Stimulated activated CD4-positive, alpha-beta T cell treated with anti-CD3 and anti-CD28 coated beads, Interleukin-2, amount 100 ng/mL, for 24 hours (primary cell): ENCODE results near the gene PPP1R16B.
"Not testable (repeated sequence)": the region's sequence is repeated elsewhere in the genome, so short reads cannot be mapped to it uniquely, and the experiment has no call there.

Experiments used
- DNase-seq, 2 donors: peaks; one replicate each; pipeline ENCODE4 v3.0.0-alpha.2; 2020

The PPP1R16B gene

DNA sequence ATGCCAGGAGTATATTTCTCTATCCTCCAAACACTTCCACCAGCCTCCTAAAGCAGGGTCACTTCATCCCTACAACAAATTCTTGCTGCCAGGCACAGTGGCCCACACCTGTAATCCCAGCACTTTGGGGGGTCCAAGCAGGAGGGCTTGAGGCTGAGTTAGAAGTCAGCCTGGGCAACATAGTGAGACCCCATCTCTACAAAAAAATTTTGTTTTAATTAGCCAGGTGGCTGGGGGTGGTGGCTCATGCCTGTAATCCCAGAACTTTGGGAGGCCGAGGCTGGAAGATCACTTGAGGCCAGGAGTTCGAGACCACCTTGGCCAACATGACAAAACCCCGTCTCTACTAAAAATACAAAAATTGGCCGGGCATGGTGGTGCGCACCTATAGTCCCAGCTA lies 11.4 kb upstream of the PPP1R16B start:
- DNase-seq, result not testable (repeated sequence)

DNA sequence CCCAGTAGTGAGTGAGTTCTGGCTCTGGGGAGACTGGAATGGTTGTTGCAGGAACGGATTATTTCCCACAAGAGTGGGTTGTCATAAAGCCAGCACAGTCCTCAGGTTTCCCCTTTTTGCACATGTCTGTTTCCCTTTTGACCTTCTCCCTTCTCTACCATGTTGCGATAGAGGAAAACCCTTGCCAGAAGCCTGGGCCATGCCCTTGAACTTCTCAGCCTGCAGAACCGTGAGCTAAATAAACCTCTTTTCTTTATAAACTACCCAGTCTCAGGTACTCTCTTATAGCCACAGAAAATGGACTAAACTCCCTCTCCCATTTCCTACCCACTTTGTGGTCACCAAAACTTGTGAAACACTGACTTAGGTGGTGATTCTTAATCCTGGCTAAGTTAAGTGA lies 7.2 kb upstream of the PPP1R16B start:
- DNase-seq, result no peak

DNA sequence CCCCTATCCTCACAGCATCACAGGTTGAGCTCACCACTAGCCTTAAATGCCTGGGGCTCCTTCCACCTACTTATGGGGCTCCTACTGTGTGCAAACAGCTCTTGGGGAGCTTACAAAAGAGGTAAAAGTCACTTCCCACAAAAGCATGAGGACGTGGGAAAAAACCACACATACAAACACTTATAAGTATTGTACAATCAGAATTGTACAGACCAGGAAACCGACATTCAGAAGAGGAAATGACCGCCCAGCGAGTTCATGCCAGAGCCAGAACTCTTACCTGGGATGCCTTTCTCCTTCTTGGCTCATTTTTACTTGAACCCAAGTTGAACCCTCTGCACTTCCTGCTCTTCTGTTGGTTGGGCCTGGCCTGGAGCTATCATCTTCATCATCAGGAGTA lies 6.3 kb upstream of the PPP1R16B start:
- no peak for DNase-seq

DNA sequence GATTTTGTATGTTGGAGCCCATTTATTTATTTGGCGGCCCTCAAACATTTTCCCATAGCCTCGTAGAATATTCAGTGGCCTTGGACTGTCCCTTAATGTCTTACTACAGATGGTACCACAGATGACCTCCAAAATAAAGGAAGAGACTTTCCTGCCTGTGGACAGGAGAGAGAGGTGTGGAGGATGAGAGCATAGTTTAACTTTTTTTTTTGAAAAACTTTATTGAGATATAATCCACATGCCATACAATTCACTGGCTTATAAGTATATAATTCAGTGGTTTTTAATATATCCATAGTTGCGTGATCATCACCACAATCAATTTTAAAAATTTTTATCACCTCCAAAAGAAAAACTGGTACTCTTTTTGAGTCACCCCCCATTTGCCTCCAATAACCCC lies 4.6 kb upstream of the PPP1R16B start:
- no peak for DNase-seq

DNA sequence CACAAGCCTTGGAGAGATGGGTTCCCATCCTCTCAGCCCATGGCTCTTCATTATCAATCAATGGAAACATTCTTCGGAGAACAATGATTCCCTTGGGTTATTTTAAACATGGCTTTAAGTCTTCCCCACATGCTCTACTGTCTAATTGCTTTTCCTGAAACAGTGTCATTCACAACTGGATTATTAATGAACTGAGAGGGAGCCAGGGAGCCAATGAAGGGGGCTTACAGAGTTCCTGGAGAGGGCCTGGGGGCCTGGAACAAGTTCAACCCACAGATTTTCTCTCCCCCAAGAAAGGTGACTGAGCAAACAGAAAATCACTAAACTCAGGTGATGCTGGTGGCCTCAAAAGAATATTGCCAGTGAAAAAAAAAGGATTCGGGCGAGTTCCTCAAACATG lies 1.3 kb upstream of the PPP1R16B start:
- no peak for DNase-seq

DNA sequence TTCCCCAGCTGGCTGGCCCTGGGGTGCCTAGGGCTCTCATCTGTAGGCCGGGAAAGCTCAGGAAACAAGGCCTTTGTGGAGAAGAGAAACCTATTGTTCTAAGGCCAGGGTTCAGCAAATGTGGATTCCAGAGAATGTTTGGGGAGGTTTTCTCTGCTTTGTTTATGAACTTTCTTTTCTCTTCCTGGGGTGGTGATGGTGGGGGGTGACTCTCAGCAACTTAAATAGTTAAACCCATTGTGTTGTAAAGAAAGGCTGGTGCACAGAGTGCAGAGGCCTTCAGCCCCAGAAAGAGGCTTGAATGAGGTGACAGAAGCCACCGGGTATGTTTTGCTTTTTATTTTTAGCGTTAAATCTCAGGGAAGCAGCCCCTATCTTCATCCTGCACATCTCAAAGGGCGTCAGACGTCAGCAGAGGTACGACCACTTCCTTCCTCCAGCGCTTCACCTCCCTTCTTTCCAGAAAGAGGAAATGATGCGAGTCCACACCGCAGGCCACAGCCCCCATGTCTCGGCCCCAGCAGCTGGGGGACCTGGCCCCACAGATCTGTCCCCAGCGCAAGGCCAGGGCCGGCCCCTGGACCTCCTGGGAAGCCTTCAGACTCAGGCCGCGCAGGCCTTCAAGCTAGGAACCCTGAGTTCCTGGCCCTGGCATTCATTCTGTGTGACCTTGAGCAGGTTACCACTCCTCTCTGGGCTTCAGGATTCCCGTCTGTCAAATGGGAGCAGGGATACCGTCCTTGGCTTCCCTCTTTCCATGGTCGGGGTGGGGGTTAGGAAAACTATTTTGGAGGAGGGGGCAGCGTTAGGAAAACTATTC lies 605 bp upstream of the PPP1R16B start:
- peak; percentile 59 to 67 for DNase-seq

DNA sequence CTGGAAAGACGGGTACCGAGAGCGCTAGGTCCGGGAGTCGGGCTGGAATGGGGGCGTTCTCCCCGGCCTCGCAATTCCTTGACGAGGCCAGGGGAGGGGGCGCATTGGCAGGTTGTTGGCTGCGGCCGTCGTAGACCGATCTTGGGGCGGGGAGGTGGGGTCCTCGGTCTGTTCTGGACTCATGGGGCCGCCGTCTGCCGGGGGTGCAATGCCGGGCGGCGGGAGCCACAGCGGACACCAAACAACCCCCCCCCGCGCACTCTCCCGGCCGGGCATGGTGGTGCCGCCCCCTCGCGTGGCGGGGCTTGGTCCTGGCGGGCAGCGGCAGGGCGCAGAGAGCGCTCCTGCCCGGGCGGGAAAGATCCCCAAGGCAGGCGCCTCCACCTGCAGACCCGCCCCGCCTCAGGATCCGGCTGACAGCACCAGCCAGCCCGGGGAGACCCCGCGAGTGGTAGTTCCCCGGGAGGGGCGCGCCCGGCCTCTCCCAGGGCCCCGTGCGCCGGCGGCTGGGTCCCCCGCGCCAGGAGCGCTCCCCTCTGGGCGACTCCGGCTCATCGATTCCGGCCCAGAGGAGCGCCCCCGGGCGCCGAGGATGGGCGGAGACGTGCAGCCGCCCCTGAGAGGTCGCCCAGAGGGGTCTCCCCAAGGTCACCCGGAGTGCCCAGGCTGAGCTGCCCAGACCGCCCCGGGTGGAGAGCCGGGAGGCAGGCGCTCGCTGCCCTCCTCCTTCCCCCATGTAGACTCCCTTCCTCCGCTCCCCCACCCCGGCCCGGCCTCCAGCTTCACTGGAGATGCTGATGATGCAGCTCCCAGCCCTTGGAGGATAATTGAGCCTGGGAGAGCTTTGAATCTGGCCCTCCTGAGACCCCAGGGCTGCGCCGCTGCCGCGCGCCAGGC lies 709 bp downstream of the PPP1R16B start:
- peak; percentile 46 to 58 for DNase-seq

DNA sequence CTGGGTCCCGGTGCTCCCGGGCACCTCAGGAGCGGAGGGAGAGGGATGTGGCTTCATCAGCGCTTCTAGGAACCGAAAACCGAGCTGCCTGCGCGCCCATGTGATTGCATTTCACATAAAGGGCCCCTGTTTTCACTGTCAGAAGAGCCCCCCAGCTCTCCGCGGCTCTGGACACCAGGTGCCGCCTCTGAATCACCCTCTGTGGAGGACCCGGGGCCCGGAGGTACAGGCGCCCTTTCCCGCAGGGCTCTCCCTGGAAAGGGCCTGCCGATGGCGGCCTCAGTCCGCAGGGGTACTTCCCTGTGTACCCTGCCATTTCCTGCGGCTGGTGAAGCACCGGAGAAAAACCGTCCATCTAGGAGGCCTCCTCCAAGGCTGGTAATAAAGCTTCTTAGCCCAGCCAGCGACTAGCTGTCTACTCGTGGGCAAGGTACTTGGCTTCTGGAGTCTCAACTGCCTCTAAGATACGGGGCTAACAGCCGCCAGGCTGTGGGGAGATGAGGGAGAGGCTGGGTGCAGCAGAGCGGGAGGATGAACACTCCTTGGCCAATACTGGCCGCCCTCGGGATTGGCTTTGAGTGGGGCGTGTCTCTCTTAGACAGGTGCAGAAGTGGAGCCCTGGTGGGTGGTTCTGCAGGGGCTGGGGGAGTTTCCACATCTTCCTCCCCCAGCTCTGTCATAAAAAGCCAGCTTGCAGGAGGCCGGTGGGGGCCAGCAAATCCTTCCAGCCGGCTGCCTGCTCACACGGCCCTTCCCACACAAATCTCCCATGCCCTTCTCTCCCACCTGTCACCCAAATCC lies 1.6 kb downstream of the PPP1R16B start:
- peak; percentile 38 to 52 for DNase-seq

DNA sequence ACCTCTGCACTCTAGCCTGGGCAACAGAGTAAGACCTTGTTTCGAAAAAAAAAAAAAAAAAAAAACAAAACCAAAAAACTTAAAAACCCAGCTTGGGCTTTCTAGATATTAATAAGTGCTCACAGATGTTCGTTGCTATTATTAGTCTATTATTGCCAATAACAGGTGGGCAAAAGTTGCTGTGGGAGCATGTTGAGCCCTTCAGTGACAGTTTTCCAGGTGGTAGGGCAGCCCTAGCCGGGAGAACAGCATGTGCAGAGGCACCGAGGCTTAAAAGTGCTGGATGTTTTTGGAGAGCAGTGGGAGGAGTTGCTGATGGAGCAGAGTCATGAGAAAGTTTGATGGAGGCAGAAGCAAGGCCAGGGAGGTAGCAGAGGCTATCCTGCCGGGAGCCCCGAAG lies 4.4 kb downstream of the PPP1R16B start:
- no peak for DNase-seq

DNA sequence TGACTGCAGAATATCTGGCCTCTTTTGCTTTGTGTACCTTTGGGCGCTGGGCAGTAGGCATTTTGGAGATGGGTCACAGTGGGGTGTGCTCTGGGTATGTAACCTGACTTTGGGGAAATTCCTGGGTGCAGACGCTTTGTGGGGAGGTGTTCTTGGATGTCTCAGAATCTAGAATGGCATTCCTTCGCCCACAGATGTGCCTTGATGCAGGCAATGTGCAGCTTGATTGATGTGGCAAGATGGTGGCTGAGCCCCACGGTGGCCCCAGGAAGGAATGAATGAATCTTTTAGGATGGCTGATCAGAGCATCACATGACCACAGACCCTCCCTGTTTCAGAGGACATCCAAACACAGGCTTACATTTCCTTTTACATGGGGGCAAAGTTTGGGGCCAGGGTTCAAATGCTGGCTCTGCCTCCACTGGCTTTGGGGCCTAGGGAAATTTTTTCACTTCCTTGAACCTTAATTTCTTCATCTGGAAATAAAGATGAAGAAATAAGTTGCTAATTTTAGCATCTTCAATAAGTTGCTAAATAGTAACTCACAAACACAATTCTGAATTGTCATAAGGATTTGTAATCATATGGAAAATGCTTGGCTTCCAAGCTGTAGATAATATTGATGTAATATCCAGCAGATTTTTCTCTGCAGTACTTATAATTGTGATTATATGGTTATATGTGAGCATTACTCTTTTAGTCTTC lies 5.6 kb downstream of the PPP1R16B start:
- no peak for DNase-seq

DNA sequence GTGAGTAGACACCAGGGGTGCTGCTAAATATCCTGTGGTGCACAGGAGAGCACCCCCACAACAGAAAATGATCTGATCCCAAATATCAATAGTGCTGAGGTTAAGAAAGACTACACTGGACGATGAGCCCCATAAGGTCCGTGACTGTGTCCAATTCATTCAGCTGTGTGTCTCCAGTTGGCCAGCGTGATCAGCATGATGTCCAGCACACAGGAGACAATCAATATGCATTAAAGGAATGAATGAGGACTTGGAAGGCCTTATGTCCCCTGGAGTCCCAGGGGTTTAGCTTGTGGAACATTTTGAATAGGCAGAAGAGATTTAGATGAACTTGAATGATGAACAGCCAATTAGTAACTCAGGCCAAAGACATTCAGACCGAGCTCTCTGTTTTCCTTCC lies 6.3 kb downstream of the PPP1R16B start:
- DNase-seq, result no peak

DNA sequence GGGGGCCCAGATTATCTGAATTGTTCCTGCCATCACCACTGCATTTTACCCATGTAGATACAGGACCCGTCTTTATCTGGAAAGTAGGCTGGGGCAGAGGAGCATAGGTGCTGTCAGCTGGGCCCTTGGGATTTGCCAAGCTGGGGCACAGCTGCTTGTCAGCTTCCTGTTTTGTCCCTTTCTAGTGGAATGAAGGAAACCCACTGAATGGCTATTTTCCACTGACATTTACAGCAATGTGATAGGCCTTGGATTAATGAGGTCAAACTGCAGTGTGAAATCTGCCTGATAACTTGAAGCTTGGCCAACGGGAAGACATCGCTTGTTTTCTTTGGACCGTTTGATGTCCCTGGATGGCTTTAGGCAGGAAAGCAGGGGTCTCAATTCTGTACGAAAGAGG lies 6.7 kb downstream of the PPP1R16B start:
- DNase-seq, result no peak

DNA sequence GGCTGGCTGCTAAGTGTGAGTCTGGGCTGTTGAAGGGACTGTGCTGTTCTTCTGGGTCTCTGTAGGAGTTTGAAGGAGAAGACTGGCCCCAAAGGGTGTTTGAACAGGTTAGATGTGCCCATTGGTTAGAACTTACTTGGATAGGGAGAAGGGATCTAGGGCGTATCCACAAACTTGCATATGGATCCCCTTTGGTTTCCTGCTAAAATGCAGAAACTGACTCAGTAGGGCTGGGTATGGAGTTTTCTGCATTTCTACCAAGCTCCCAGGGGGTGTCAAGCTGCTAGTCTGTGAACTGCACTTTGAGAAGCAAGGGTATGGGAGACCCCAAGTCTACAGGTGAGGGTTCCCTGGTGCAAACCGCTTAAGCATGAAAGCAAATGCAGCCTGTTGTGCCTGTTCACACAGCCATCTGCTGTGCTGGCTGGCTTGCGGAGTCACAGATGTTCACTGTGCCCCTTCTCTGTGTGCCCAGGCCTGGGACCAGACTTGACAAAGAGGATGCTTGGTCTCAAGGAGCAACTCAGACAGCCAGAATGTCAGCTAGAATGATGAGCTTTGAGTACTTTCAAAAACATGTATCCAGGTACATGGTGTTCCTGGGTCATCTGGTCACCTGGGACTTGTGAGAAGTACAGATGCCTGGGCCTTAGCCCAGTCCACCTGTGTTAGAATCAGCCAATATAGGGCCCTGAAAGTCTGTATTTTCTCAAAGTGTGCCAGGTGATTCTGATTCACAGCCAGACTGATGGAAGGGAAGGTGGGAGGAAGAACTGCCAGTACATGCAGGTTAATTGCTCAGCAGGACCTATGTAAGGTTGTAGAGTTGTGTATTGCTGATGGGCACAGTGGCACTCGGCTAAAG lies 7.4 kb downstream of the PPP1R16B start:
- DNase-seq, result no peak

DNA sequence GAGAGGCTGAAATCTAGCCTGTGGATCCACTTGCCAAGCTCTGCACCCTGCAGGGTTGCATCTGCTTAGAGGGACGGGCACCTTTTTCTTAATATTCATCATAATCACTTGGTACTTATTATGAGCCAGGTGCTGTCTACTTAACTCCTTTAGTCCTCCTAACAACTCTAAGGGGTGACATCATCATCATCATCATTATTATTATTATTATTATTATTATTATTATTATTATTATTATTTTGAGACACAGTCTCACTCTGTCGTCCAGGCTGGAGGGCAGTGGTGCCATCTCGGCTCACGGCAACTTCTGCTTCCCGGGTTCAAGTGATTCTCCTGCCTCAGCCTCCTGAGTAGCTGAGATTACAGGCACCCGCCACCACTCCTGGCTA lies 8.1 kb downstream of the PPP1R16B start:
- not testable (repeated sequence) for DNase-seq

DNA sequence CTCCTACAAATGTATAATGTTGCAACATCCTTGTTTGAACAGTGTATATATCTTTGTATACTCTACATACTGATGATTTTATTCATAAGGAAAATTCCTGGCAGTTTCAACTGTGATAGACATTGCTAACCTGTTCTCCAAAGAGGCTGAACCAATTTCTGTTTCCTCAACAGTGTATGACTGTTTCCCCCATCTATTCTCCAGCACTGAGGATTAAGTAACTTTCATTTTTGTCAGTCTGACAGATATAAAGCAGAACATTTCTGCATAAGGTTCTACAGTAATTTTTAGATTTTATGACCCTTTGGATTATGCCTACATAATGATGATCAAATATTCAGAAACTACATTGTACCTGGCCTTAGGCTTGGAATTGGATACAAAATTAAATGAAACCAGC lies 9.9 kb downstream of the PPP1R16B start:
- no peak for DNase-seq

DNA sequence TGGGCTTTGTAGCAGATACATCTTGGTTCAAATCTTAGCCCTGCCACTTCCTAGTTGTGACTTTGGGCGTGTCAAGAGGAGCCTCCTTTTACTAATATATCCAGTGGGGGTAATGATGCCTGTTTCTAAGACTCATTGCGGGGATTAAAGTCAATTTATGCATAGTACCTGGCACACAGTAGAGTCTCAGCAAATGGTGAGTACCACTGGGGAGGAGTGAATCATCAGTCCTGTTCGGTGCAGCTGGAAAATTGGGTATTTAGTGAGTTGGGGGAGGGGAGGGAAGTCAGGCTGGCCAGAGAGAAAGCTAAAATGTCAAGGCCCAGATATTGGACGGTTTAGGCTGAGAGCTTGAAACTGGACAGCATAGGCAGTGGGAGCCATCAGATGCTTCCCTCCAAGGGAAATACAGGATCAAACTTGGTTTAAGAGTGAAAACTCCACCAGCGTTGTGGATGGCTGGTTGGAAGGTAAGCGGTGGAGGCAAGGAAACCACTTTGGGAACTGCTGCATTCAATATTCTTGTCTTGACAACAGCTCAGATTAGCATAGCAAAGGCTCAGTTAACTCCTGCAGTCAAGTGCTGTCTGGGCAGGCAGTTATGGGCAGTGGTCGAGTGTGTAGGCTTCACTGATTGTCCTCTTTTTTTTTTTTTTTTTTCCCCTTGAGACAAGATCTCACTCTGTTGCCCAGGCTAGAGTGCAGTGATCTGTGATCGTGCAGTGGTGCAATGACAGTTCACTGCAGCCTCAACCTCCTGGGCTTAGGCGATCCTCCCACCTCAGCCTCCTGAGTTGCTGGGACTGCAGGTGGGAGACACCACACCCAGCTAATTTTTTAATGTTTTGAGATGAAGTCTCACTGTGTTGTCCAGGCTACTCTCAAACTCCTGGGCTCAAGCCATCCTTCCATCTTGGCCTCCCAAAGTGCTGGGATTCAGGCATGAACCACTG lies 12.9 kb downstream of the PPP1R16B start:
- no peak for DNase-seq

DNA sequence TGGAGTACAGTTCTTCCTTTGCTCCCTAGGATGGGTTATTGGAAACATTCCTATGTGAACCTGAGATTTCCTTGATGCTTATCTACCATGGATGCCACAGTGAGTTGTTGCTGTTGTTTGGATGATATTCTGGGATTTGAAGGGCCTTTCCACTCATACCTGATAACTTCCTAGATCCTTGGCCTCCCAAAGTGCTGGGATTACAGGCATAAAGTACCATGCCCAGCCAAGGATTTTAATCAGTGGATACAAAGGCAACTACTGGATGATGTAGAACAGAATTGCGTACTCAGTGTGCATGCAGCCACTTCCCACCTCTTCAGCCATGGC lies 20.0 kb downstream of the PPP1R16B start:
- DNase-seq, result no peak

DNA sequence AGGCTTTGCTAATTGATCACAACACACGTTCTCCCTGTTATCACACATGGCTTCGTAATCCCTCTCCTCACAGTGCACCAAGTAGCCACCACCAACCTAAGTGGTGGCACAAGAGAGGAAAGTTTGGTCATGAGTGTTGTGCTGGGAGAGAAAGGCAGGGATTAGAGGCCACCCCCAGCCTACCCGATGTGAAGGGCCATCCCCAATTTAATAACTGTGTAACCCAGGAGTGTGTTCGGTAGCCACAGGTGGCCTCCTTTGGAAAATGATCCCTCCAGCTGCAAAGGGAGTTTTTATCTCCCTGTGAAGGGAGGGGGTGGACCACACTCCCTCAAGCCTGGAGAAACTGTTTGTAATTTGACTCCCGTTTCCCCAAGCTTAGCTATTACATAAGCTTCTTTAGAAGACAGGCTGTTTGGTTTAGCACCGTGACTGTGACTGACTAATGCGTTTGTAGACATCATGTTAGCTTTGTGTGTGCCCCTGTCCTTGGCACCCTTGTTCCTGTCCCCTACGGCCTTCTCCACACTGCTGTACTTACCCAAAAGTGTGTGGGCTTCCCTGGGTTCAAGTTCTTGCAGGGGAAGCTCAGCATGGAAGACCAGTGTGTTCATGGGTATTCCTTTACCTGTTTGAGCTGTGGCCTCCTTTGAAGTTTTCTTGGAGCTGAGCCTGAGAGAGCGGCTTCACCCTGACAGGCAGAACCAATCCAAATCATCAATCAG lies 20.6 kb downstream of the PPP1R16B start:
- peak in 1 of 2 donors; percentile 5 for DNase-seq

DNA sequence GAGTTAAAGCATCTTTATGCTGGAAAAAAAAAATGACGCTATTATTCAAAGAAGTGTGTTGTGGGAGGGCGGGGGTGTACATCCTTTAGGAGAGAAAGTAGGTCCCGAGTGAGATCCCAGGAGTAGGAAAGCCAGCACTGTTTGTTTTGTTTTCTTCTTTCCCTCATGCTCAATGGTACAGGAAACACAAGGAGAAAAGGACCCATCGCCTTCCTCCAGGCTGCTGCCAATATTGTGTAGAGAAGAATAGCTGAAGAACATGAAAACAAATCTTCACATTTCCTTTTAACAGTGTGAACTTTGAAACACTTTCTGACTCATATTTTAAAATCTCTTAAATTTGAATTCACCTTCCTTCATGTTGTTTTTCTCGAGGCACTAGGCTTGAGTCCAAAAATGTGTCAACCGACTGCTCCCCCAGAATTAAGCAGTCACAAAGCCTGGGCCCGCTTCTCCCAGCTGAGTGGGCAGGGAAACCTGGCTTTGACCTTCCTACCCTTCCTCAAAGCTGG lies 22.3 kb downstream of the PPP1R16B start:
- peak in 1 of 2 donors; percentile 24 for DNase-seq
